HAP-1 (cell line): Measurements from ENCODE around the gene OSR1.
A peak's percentile ranks its signal among the peaks of the same experiment; 100 is the strongest.

Source experiments
- DNase-seq, 2 experiments: peaks; one replicate each; pipeline ENCODE4 v3.0.0-alpha.2; 2016 to 2020; ENCODE audit warnings: low spot score in 2 of 2
- H3K27me3 ChIP-seq: fragments of 250-450 bp; sonication (Bioruptor Pico); 2 replicates; pipeline ENCODE4 v1.5.1; 2020; ENCODE audit warnings: low read depth, mild to moderate bottlenecking, moderate library complexity
- H3K36me3 ChIP-seq: fragments of 250-450 bp; sonication (Bioruptor Pico); replicated peaks from 2 replicates; pipeline ENCODE4 v1.5.1; 2020; ENCODE audit warnings: mild to moderate bottlenecking
- H3K4me1 ChIP-seq: fragments of 250-450 bp; sonication (Bioruptor Pico); 2 replicates; pipeline ENCODE4 v1.5.1; 2020; ENCODE audit warnings: mild to moderate bottlenecking
- H3K4me3 ChIP-seq: fragments of 250-450 bp; sonication (Bioruptor Pico); 2 replicates; pipeline ENCODE4 v1.5.1; 2020; ENCODE audit warnings: mild to moderate bottlenecking, moderate library complexity
- H3K9me3 ChIP-seq: fragments of 250-450 bp; sonication (Bioruptor Pico); 2 replicates; pipeline ENCODE4 v1.5.1; 2020; ENCODE audit warnings: mild to moderate bottlenecking, moderate library complexity
- in situ Hi-C: fragments of 300-500 bp; cut with MboI; formaldehyde crosslinking; loops from 3 replicates; pipeline ENCODE4 v1.14.3; 2020; ENCODE audit warnings: low sequenced_read_pairs, inconsistent platforms, mixed read lengths

The OSR1 gene

GRCh38 chr2:19355931-19356544, 2.4 kb downstream of the OSR1 start:
- no peak for DNase-seq
- Histone ChIP-seq H3K4me1 (peaks cover 12% of the 10 kb centered on the region; the same call in 1 of the 2 replicates), H3K36me3 (no peaks in the 10 kb centered on the region; the same call in 1 of the 2 replicates), H3K27me3 (no peaks in the 10 kb centered on the region), H3K4me3 (no peak overlapping the region), H3K9me3 (peaks cover 2% of the 10 kb centered on the region; the same call in 1 of the 2 replicates)
- in situ Hi-C loops: loop anchor here (10.0 to 25.0 kb wide), 2 partner anchors 469 to 821 kb away; no protein-coding TSS in a partner anchor

- H3K4me1 ChIP-seq: peaks cover 12% of the 10 kb centered on the region; the same call in 1 of the 2 replicates
- H3K4me3 ChIP-seq: no peak overlapping the region
- H3K9me3 ChIP-seq: peaks cover 2% of the 10 kb centered on the region; the same call in 1 of the 2 replicates
- no peak for DNase-seq
- H3K36me3 ChIP-seq: no peaks in the 10 kb centered on the region; the same call in 1 of the 2 replicates
- in situ Hi-C loops: loop anchor here (10.0 to 25.0 kb wide), 2 partner anchors 468 to 821 kb away; no protein-coding TSS in a partner anchor
- no peaks in the 10 kb centered on the region for H3K27me3 ChIP-seq
These were observed 3.0 kb downstream of the OSR1 start for GRCh38 chr2:19355416-19355821.

- in situ Hi-C loops: loop anchor here (10.0 to 25.0 kb wide), 2 partner anchors 468 to 820 kb away; no protein-coding TSS in a partner anchor
- no peak for DNase-seq
- Histone ChIP-seq H3K27me3 (no peaks in the 10 kb centered on the region), H3K4me3 (no peak overlapping the region), H3K36me3 (no peaks in the 10 kb centered on the region; the same call in 1 of the 2 replicates), H3K4me1 (peaks cover 12% of the 10 kb centered on the region; the same call in 1 of the 2 replicates), H3K9me3 (peaks cover 2% of the 10 kb centered on the region; the same call in 1 of the 2 replicates)
These were observed 3.4 kb downstream of the OSR1 start for GRCh38 chr2:19355014-19355405.

- Histone ChIP-seq H3K27me3 (no peaks in the 10 kb centered on the region), H3K36me3 (no peaks in the 10 kb centered on the region; the same call in 1 of the 2 replicates), H3K4me1 (peaks cover 7% of the 10 kb centered on the region; the same call in 1 of the 2 replicates), H3K9me3 (peaks cover 2% of the 10 kb centered on the region; the same call in 1 of the 2 replicates), H3K4me3 (no peak overlapping the region)
- in situ Hi-C loops: loop anchor here (10.0 to 25.0 kb wide), 2 partner anchors 466 to 819 kb away; no protein-coding TSS in a partner anchor
- DNase-seq: no peak
These were observed 4.7 kb downstream of the OSR1 start for GRCh38 chr2:19353721-19354050.

- Histone ChIP-seq H3K4me3 (no peak overlapping the region), H3K27me3 (no peaks in the 10 kb centered on the region), H3K9me3 (peaks cover 2% of the 10 kb centered on the region; the same call in 1 of the 2 replicates), H3K36me3 (no peaks in the 10 kb centered on the region; the same call in 1 of the 2 replicates), H3K4me1 (peaks cover 7% of the 10 kb centered on the region; the same call in 1 of the 2 replicates)
- DNase-seq: no peak
- in situ Hi-C loops: loop anchor here (10.0 to 25.0 kb wide), 2 partner anchors 466 to 818 kb away; no protein-coding TSS in a partner anchor
These were observed 5.3 kb downstream of the OSR1 start for GRCh38 chr2:19352946-19353720.

- Histone ChIP-seq H3K4me1 (peaks cover 1% of the 10 kb centered on the region; the same call in 1 of the 2 replicates), H3K27me3 (no peaks in the 10 kb centered on the region), H3K4me3 (no peak overlapping the region), H3K9me3 (peaks cover 2% of the 10 kb centered on the region; the same call in 1 of the 2 replicates), H3K36me3 (no peaks in the 10 kb centered on the region; the same call in 1 of the 2 replicates)
- in situ Hi-C loops: loop anchor here (10.0 to 25.0 kb wide), 2 partner anchors 465 to 817 kb away; no protein-coding TSS in a partner anchor
- DNase-seq: no peak
These were observed 6.3 kb downstream of the OSR1 start for GRCh38 chr2:19351899-19352697.

- H3K27me3 ChIP-seq: no peaks in the 10 kb centered on the region
- no peak for DNase-seq
- peaks cover under 1% of the 10 kb centered on the region; the same call in 1 of the 2 replicates for H3K9me3 ChIP-seq
- H3K4me1 ChIP-seq: no peaks in the 10 kb centered on the region; the same call in 1 of the 2 replicates
- no peaks in the 10 kb centered on the region; the same call in 1 of the 2 replicates for H3K36me3 ChIP-seq
- no peak overlapping the region for H3K4me3 ChIP-seq
- in situ Hi-C loops: loop anchor here (10.0 to 25.0 kb wide), 2 partner anchors 464 to 817 kb away; no protein-coding TSS in a partner anchor
These were observed 6.9 kb downstream of the OSR1 start for GRCh38 chr2:19351499-19351898.

- no peak for DNase-seq
- Histone ChIP-seq H3K9me3 (no peaks in the 10 kb centered on the region), H3K4me1 (no peaks in the 10 kb centered on the region; the same call in 1 of the 2 replicates), H3K36me3 (no peaks in the 10 kb centered on the region; the same call in 1 of the 2 replicates), H3K4me3 (no peak overlapping the region), H3K27me3 (no peaks in the 10 kb centered on the region)
- in situ Hi-C loops: loop anchor here (10.0 to 25.0 kb wide), 2 partner anchors 464 to 816 kb away; no protein-coding TSS in a partner anchor
These were observed 7.6 kb downstream of the OSR1 start for GRCh38 chr2:19350678-19351401.

- H3K4me1 ChIP-seq: no peaks in the 10 kb centered on the region; the same call in 1 of the 2 replicates
- no peaks in the 10 kb centered on the region for H3K27me3 ChIP-seq
- in situ Hi-C loops: loop anchor here (5.0 to 25.0 kb wide), 3 partner anchors 123 to 815 kb away; no protein-coding TSS in a partner anchor
- peak in 1 of 2 experiments; percentile 50 for DNase-seq
- no peak overlapping the region for H3K4me3 ChIP-seq
- no peaks in the 10 kb centered on the region; the same call in 1 of the 2 replicates for H3K36me3 ChIP-seq
- H3K9me3 ChIP-seq: no peaks in the 10 kb centered on the region
These were observed 8.3 kb downstream of the OSR1 start for GRCh38 chr2:19349911-19350677.

GRCh38 chr2:19348692-19349091, 9.7 kb downstream of the OSR1 start:
- no peak for DNase-seq
- peak overlapping the region; percentile 68; the same call in 1 of the 2 replicates for H3K4me3 ChIP-seq
- H3K36me3 ChIP-seq: no peaks in the 10 kb centered on the region; the same call in 1 of the 2 replicates
- no peaks in the 10 kb centered on the region; the same call in 1 of the 2 replicates for H3K4me1 ChIP-seq
- in situ Hi-C loops: loop anchor here (5.0 kb wide), 1 partner anchor 121 kb away; no protein-coding TSS in a partner anchor
- H3K9me3 ChIP-seq: no peaks in the 10 kb centered on the region
- no peaks in the 10 kb centered on the region for H3K27me3 ChIP-seq
